B cell (primary cell): ENCODE measurements around the gene ZNRF4. TPM values are rescaled to one million over a fixed set of nuclear protein-coding genes. Genes with fewer than 3 reads are reported as not detected.

Source experiments
- ATAC-seq: fragments of 200-7000 bp; cut with Tn5 transposase; one replicate; pipeline ENCODE4 v1.10.0; 2021; ENCODE audit warnings: low read depth, mild to moderate bottlenecking, moderate number of reproducible peaks, moderate library complexity
- CTCF ChIA-PET: fragments of 350-600 bp; sonication (Branson Sonifier 250); formaldehyde crosslinking; loops from one replicate; lab custom pipeline; 2021; ENCODE audit warnings: antibody characterized with exemption, inconsistent platforms; lab: Charles Lee
- POLR2A ChIA-PET: fragments of 350-600 bp; sonication (Branson Sonifier 250); formaldehyde crosslinking; loops from one replicate; lab custom pipeline; 2021; ENCODE audit warnings: antibody characterized with exemption; lab: Charles Lee
- DNase-seq: peaks from one replicate; pipeline ENCODE4 v3.0.0; 2013
- H2AFZ ChIP-seq: 2 replicates; pipeline ENCODE4 v1.6.1; 2012; ENCODE audit warnings: mild to moderate bottlenecking, low read depth, low read length; ENCODE audit not compliant: insufficient read depth, poor library complexity, severe bottlenecking
- H3K27ac ChIP-seq, 2 donors: 1 replicate in 1 of 2; 2 replicates in 1 of 2; pipeline ENCODE4 v1.5.1; 2012 to 2013; ENCODE audit warnings: low read length in 2 of 2, mild to moderate bottlenecking in 2 of 2, moderate library complexity in 1 of 2
- H3K27me3 ChIP-seq, 4 experiments: fragments of 200-600 bp in 1 of 4; sonication (generic) in 1 of 4; replicated peaks in 1 of 4; 1 replicate in 2 of 4; 2 replicates in 2 of 4; pipeline versions ENCODE4 v1.6.1 to v1.7.0; 2013 to 2016; ENCODE audit warnings: low read length in 3 of 4, mild to moderate bottlenecking in 2 of 4, mixed read lengths in 1 of 4, moderate library complexity in 1 of 4; ENCODE audit not compliant: insufficient read depth in 4 of 4, control insufficient read depth in 3 of 4; ENCODE audit errors: control extremely low read depth in 1 of 4
- H3K36me3 ChIP-seq, 2 experiments: replicated peaks in 1 of 2; 1 replicate in 1 of 2; 2 replicates in 1 of 2; pipeline versions ENCODE4 v1.6.1 to v1.7.1; 2013; ENCODE audit warnings: low read length in 1 of 2; ENCODE audit not compliant: insufficient read depth in 2 of 2, control insufficient read depth in 1 of 2; ENCODE audit errors: control extremely low read depth in 1 of 2, extremely low read depth in 1 of 2
- H3K4me1 ChIP-seq, 2 donors: fragments of 200-600 bp in 1 of 2; sonication (generic) in 1 of 2; 1 replicate in 1 of 2; 2 replicates in 1 of 2; pipeline versions ENCODE4 v1.5.1 to v1.6.1; 2013 to 2017; ENCODE audit warnings: low read length in 2 of 2; ENCODE audit not compliant: control insufficient read depth in 2 of 2, insufficient read depth in 2 of 2
- H3K4me2 ChIP-seq: replicated peaks from 2 replicates; pipeline ENCODE3; 2012; ENCODE audit warnings: mild to moderate bottlenecking, low read depth, low read length; ENCODE audit not compliant: poor library complexity, severe bottlenecking
- H3K4me3 ChIP-seq, 5 experiments: fragments of 200-600 bp in 1 of 5; sonication (generic) in 1 of 5; 1 replicate in 3 of 5; 2 replicates in 2 of 5; pipeline versions ENCODE4 v1.5.1 to v1.7.0; 2011 to 2016; ENCODE audit warnings: low read length in 4 of 5, mild to moderate bottlenecking in 4 of 5, low read depth in 2 of 5, control low read depth in 1 of 5, moderate library complexity in 1 of 5; ENCODE audit not compliant: insufficient read depth in 1 of 5; ENCODE audit errors: control extremely low read depth in 1 of 5, extremely low read depth in 1 of 5
- H3K79me2 ChIP-seq: fragments of 200-600 bp; sonication (generic); one replicate; pipeline ENCODE4 v1.6.0; 2016; ENCODE audit warnings: low read length; ENCODE audit not compliant: control insufficient read depth, insufficient read depth
- H3K9ac ChIP-seq: fragments of 200-600 bp; sonication (generic); 2 replicates; pipeline ENCODE4 v1.6.1; 2017; ENCODE audit warnings: mild to moderate bottlenecking, low read length, moderate library complexity
- H3K9me3 ChIP-seq, 3 donors: one replicate each; pipeline versions ENCODE4 v1.6.1 to v1.7.1; 2013; ENCODE audit warnings: low read length in 2 of 3; ENCODE audit not compliant: control insufficient read depth in 2 of 3, insufficient read depth in 1 of 3; ENCODE audit errors: control extremely low read depth in 1 of 3
- H4K20me1 ChIP-seq: 2 replicates; pipeline ENCODE4 v1.6.0; 2012; ENCODE audit warnings: mild to moderate bottlenecking, low read length; ENCODE audit not compliant: insufficient read depth, control insufficient read depth, poor library complexity, severe bottlenecking
- H3K27ac Mint-ChIP-seq: one replicate; pipeline ENCODE4 v1.8.0; 2021; ENCODE audit warnings: mixed read lengths
- H3K27me3 Mint-ChIP-seq: one replicate; pipeline ENCODE4 v1.8.0; 2021; ENCODE audit warnings: mixed read lengths
- H3K4me1 Mint-ChIP-seq: one replicate; pipeline ENCODE4 v1.8.0; 2021; ENCODE audit warnings: mixed read lengths
- H3K4me3 Mint-ChIP-seq: one replicate; pipeline ENCODE4 v1.8.0; 2021; ENCODE audit warnings: mixed read lengths
- H3K9me3 Mint-ChIP-seq: one replicate; pipeline ENCODE4 v1.8.0; 2022; ENCODE audit warnings: mixed read lengths; ENCODE audit not compliant: insufficient read depth
- EZH2 ChIP-seq: IDR thresholded peaks from 2 replicates; pipeline ENCODE4 v1.6.1; 2012; ENCODE audit warnings: borderline replicate concordance, low read depth, mild to moderate bottlenecking, moderate library complexity, low read length; ENCODE audit not compliant: insufficient read depth, poor library complexity, severe bottlenecking
- WGBS: methylation state at CpG from one replicate; pipeline ENCODE4 v1.1.5; 2013; ENCODE audit warnings: missing lambda C conversion rate; ENCODE audit not compliant: insufficient coverage; 5-methylcytosine and 5-hydroxymethylcytosine counted together
- intact Hi-C: fragments of 100-400 bp; cut with micrococcal nuclease; formaldehyde crosslinking; loops from one replicate; pipeline ENCODE4 v1.10.0; 2022
- polyA plus RNA-seq: library from polyadenylated mRNA; depleted of rRNA; stranded (reverse); fragments of >200 nt; gene quantifications from 2 replicates; pipeline ENCODE4 v1.2.3, GENCODE V29; 2012
- total RNA-seq, 2 donors: library from RNA; stranded (reverse); fragments of 120-200 nt in 1 of 2; gene quantifications; 1 replicate in 1 of 2; 2 replicates in 1 of 2; pipeline versions ENCODE4 v1.2.3 to v1.2.4, GENCODE V29; 2013 to 2022
- TF ChIP-seq, protein P1 (sequence below): fragments of 200-600 bp; IDR thresholded peaks from one replicate; pipeline ENCODE4 v1.8.0; 2022; ENCODE audit warnings: antibody characterized with exemption, mild to moderate bottlenecking

Gene ZNRF4
- total and polyA plus RNA-seq, 2 donors (not counting 1 experiment from before 2014, with no cell fraction given), result not detected

DNA sequence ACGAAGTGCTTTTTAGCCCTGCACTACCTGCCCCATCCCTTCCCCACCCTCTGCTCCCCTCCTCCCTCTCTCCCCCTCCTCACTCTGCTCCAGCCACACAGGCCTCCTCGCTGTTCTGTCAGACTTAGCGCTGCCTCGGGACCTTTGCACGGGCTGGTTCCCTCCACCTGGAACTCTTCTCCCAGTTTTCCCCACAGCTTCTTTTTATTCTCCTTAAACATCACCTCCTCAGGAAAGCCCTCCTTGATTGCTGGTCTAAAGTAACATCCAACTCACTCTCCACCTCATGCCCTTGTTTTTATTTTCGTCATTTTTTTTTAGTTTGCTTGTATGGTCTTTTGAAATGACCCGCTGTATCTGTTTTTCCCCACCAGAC is 19.6 kb upstream of the ZNRF4 start:
- H3K9me3 Mint-ChIP-seq, result no peaks in the 10 kb centered on the region
- Histone ChIP-seq H3K79me2 (no peaks in the 10 kb centered on the region), H3K27me3 (peaks cover 0 to 7% (median 3%) of the 10 kb centered on the region in 4 experiments), H3K4me3 (no peak overlapping the region), H3K9me3 (peaks cover 0 to 15% (median 0%) of the 10 kb centered on the region in 3 donors), H3K9ac (no peak overlapping the region), H4K20me1 (no peaks in the 10 kb centered on the region), H3K4me1 (no peaks in the 10 kb centered on the region), H3K36me3 (no peaks in the 10 kb centered on the region), H2AFZ (no peak overlapping the region), H3K27ac (no peak overlapping the region), H3K4me2 (no peak overlapping the region)
- WGBS, result 82% methylated on average over 6 of the region's 7 CpGs
- DNase-seq (no peak), ATAC-seq (no peak)
- TF ChIP-seq, protein P1, sequence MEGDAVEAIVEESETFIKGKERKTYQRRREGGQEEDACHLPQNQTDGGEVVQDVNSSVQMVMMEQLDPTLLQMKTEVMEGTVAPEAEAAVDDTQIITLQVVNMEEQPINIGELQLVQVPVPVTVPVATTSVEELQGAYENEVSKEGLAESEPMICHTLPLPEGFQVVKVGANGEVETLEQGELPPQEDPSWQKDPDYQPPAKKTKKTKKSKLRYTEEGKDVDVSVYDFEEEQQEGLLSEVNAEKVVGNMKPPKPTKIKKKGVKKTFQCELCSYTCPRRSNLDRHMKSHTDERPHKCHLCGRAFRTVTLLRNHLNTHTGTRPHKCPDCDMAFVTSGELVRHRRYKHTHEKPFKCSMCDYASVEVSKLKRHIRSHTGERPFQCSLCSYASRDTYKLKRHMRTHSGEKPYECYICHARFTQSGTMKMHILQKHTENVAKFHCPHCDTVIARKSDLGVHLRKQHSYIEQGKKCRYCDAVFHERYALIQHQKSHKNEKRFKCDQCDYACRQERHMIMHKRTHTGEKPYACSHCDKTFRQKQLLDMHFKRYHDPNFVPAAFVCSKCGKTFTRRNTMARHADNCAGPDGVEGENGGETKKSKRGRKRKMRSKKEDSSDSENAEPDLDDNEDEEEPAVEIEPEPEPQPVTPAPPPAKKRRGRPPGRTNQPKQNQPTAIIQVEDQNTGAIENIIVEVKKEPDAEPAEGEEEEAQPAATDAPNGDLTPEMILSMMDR, result no peak
- no peak for TF ChIP-seq EZH2
- ChIA-PET CTCF (no interaction called here), POLR2A (no interaction called here)
- H3K4me3 Mint-ChIP-seq, result no peak overlapping the region
- H3K4me1 Mint-ChIP-seq, result no peaks in the 10 kb centered on the region
- intact Hi-C loops, result no loop called here
- peaks cover 21% of the 10 kb centered on the region for H3K27me3 Mint-ChIP-seq
- no peak overlapping the region for H3K27ac Mint-ChIP-seq

DNA sequence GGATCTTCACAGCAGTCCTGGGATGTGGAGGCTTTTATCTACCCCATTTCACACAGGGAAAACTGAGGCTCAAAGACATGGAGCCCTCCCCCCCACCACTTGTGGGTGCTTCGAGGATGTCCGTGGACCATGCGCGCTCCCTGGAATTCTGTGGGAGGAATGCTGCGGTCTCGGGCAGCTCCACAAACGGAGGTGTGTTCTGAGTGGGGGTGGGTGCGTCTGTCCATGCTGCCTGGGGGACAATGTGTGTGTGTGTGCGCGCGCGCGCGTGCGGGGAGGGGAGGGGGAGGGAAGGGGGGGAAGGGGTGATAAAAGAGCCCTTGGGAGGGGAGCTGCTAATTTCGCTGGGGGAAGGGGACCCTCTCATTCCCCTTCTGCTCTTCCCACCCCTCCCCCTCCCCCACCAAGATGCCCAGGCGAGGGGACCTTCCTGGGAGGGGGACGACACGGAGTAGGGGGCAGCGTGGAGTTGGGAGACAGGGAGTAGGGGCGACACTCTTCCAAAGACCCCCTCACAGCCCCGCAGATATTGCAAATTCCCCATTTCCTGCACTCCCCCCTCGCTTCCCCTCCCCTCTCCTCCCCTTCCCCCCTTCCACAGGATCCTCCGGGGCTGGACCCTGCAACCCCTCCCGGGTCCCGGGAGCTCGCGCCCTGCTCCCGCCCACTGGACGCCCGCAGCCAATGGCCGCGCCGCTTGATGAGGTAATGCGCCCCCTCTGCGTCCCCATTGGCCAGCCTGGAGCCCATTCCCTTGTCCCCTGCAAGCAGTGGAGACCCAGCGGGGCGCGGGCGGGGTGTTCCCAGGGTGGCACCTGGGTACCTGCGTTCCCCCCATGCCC is 18.9 kb upstream of the ZNRF4 start:
- intact Hi-C loops, result no loop called here
- WGBS, result 13% methylated on average over 24 of the region's 41 CpGs
- H3K9me3 Mint-ChIP-seq, result no peaks in the 10 kb centered on the region

More for the DNA sequence above, 18.9 kb upstream of the ZNRF4 start:
- Histone ChIP-seq H2AFZ (no peak overlapping the region), H3K36me3 (no peaks in the 10 kb centered on the region), H3K9me3 (peaks cover 0 to 15% (median 0%) of the 10 kb centered on the region in 3 donors), H4K20me1 (no peaks in the 10 kb centered on the region), H3K4me1 (no peaks in the 10 kb centered on the region), H3K4me2 (no peak overlapping the region), H3K4me3 (no peak overlapping the region), H3K27me3 (peaks cover 0 to 7% (median 3%) of the 10 kb centered on the region in 4 experiments), H3K27ac (no peak overlapping the region), H3K79me2 (no peaks in the 10 kb centered on the region), H3K9ac (no peak overlapping the region)
- H3K27ac Mint-ChIP-seq, result no peak overlapping the region
- ATAC-seq (no peak), DNase-seq (no peak)
- POLR2A ChIA-PET, result no interaction called here
- TF ChIP-seq, protein P1, result no peak
- no peak for TF ChIP-seq EZH2
- no peaks in the 10 kb centered on the region for H3K4me1 Mint-ChIP-seq
- CTCF ChIA-PET, result no interaction called here
- H3K27me3 Mint-ChIP-seq, result peaks cover 28% of the 10 kb centered on the region
- H3K4me3 Mint-ChIP-seq, result no peak overlapping the region
